Small intestine (tissue), 7 donors: Measurements from ENCODE around the gene DEK. TPM values are rescaled to one million over a fixed set of nuclear protein-coding genes. Genes with fewer than 3 reads are reported as not detected.
"Not testable (repeated sequence)": the region's sequence is repeated elsewhere in the genome, so short reads cannot be mapped to it uniquely, and the experiment has no call there.

Experiments used
- DNase-seq, 2 donors: peaks; one replicate each; pipeline versions ENCODE4 v3.0.0 to v3.0.0-alpha.2; 2013
- FAIRE-seq: peaks from 2 replicates; lab custom pipeline; 2012; peaks lifted over from hg19 to GRCh38; lab: Jason Lieb, UNC
- H3K27ac ChIP-seq, 3 donors: one replicate each; pipeline ENCODE4 v1.5.1; 2013; ENCODE audit warnings: low read length in 2 of 3, mild to moderate bottlenecking in 2 of 3, control low read depth in 1 of 3, inconsistent platforms in 1 of 3, low read depth in 1 of 3, moderate library complexity in 1 of 3
- H3K27me3 ChIP-seq, 3 donors: one replicate each; pipeline ENCODE4 v1.6.1; 2013; ENCODE audit warnings: low read length in 3 of 3, inconsistent platforms in 1 of 3; ENCODE audit not compliant: control insufficient read depth in 3 of 3, insufficient read depth in 3 of 3
- H3K36me3 ChIP-seq, 3 donors: one replicate each; pipeline ENCODE4 v1.6.1; 2013; ENCODE audit warnings: low read length in 3 of 3, inconsistent platforms in 1 of 3, low read depth in 1 of 3, mild to moderate bottlenecking in 1 of 3, moderate library complexity in 1 of 3; ENCODE audit not compliant: control insufficient read depth in 3 of 3, insufficient read depth in 2 of 3
- H3K4me1 ChIP-seq, 3 donors: one replicate each; pipeline ENCODE4 v1.6.1; 2013; ENCODE audit warnings: low read length in 2 of 3, inconsistent platforms in 1 of 3, low read depth in 1 of 3, mild to moderate bottlenecking in 1 of 3, moderate library complexity in 1 of 3; ENCODE audit not compliant: control insufficient read depth in 3 of 3, insufficient read depth in 2 of 3
- H3K4me3 ChIP-seq, 3 donors: one replicate each; pipeline ENCODE4 v1.5.1; 2013; ENCODE audit warnings: low read length in 3 of 3, control low read depth in 1 of 3, inconsistent platforms in 1 of 3, low read depth in 1 of 3, mild to moderate bottlenecking in 1 of 3, moderate library complexity in 1 of 3
- H3K9me3 ChIP-seq, 2 donors: one replicate each; pipeline ENCODE4 v1.6.1; 2013; ENCODE audit warnings: low read depth in 1 of 2, low read length in 1 of 2; ENCODE audit not compliant: control insufficient read depth in 2 of 2, insufficient read depth in 1 of 2
- WGBS, 3 donors: extraction: QIAGEN DNeasy Blood & Tissue Kit; methylation state at CpG; one replicate each; pipeline ENCODE4 v1.1.7; 2013; 5-methylcytosine and 5-hydroxymethylcytosine counted together
- polyA plus RNA-seq, 4 donors: library from polyadenylated mRNA; stranded (reverse) in 3 of 4; unstranded in 1 of 4; fragments of 200-250 nt in 3 of 4; fragments of 120-200 nt in 1 of 4; gene quantifications; one replicate each; pipeline versions ENCODE4 v1.2.1 to v1.2.3, GENCODE V29; 2013
- donor health status: healthy with polysubstance abuse.
- donor health status: control.
- donor health status: control.
- donor health status: Bipolar disorder and iron deficiency.
- donor health status: healthy.

Gene DEK
- polyA plus RNA-seq, 4 donors: 55.7 to 113 (median 69.2) TPM

DNA sequence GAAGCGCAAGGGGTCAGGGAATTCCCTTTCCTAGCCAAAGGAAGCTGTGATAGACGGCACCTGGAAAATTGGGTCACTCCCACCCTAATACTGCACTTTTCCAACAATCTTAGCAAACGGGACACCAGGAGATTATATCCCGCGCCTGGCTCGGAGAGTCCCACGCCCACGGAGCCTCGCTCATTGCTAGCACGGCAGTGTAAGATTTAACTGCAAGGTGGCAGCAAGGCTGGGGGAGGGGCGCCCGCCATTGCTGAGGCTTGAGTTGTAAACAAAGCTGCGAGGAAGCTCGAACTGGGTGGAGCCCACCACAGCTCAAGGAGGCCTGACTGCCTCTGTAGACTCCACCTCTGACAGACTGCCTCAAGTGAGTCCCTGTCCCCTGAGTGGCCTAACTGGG is 35.7 kb downstream of the DEK start:
- not testable (repeated sequence) for H3K4me1 ChIP-seq, H3K4me3 ChIP-seq, H3K27me3 ChIP-seq, FAIRE-seq, H3K27ac ChIP-seq, DNase-seq
- Histone ChIP-seq H3K9me3 (peaks cover 2 to 17% of the 10 kb centered on the region in 2 donors), H3K36me3 (peaks cover 11 to 18% (median 12%) of the 10 kb centered on the region in 3 donors)
- WGBS, 3 donors: 95 to 97% (median 96%) methylated on average over 14 of the region's 14 CpGs

DNA sequence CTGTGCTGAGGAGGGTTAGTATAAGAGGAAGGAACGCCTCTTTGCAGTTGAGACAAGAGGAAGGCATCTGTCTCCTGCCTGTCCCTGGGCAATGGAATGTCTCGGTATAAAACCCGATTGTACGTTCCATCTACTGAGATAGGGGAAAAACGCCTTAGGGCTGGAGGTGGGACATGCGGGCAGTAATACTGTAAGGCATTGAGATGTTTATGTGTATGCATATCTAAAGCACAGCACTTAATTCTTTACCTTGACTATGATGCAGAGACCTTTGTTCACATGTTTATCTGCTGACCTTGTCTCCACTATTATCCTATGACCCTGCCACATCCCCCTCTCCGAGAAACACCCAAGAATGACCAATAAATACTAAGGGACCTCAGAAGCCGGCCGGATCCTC is 37.2 kb downstream of the DEK start:
- 95 to 97% (median 97%) methylated on average over 7 to 9 of the region's 9 CpGs for WGBS, 3 donors
- DNase-seq, H3K4me1 ChIP-seq, FAIRE-seq, H3K27me3 ChIP-seq, H3K4me3 ChIP-seq, H3K27ac ChIP-seq: not testable (repeated sequence)
- Histone ChIP-seq H3K36me3 (peaks cover 11 to 18% (median 12%) of the 10 kb centered on the region in 3 donors), H3K9me3 (peaks cover 2 to 17% of the 10 kb centered on the region in 2 donors)

GRCh38 chr6:18226451-18227105 is 37.8 kb downstream of the DEK start:
- Histone ChIP-seq H3K36me3 (peaks cover 10 to 18% (median 13%) of the 10 kb centered on the region in 3 donors), H3K9me3 (peaks cover 2 to 14% of the 10 kb centered on the region in 2 donors)
- WGBS, 3 donors: 86 to 97% (median 93%) methylated on average over 5 of the region's 5 CpGs
- not testable (repeated sequence) for H3K4me1 ChIP-seq, H3K27me3 ChIP-seq, DNase-seq, H3K27ac ChIP-seq, H3K4me3 ChIP-seq, FAIRE-seq

- Histone ChIP-seq H3K27me3 (no peaks in the 10 kb centered on the region), H3K9me3 (no peaks in the 10 kb centered on the region), H3K4me1 (no peaks in the 10 kb centered on the region), H3K4me3 (no peak overlapping the region), H3K36me3 (peaks cover 1 to 11% (median 4%) of the 10 kb centered on the region in 3 donors), H3K27ac (no peak overlapping the region)
- FAIRE-seq (no peak), DNase-seq (no peak)
- 94 to 95% (median 95%) methylated on average over 4 of the region's 4 CpGs for WGBS, 3 donors
Measured at GRCh38 chr6:18221288-18221615, 43.1 kb downstream of the DEK start.

DNA sequence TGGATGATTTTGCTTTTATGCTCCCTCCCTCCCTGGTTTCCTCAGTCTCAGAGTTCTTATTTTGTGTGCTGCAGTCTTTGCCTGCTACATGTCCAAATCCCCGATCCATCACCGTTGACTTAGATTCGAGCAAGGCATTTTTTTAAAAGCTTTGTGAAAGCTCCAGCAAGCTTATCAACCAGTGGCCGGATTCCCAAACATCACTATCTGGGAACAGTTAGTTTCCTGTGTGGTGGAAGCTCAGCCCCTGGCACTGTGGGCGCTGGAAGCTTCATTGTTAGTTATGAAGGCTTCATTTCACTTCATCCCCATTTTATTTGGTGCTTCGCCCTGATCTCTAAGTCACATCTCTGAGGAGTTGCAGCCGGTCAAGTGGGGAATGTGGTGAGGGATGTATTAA is 44.7 kb downstream of the DEK start:
- Histone ChIP-seq H3K36me3 (peaks cover 1 to 20% (median 8%) of the 10 kb centered on the region in 3 donors), H3K4me3 (no peak overlapping the region), H3K9me3 (no peaks in the 10 kb centered on the region), H3K27me3 (no peaks in the 10 kb centered on the region), H3K27ac (no peak overlapping the region), H3K4me1 (no peaks in the 10 kb centered on the region)
- FAIRE-seq (no peak), DNase-seq (no peak)
- 78 to 86% (median 80%) methylated on average over 7 of the region's 7 CpGs for WGBS, 3 donors

- 91 to 97% (median 92%) methylated on average over 3 of the region's 3 CpGs for WGBS, 3 donors
- Histone ChIP-seq H3K27ac (no peak overlapping the region), H3K27me3 (no peaks in the 10 kb centered on the region), H3K4me3 (no peak overlapping the region), H3K9me3 (no peaks in the 10 kb centered on the region), H3K4me1 (no peaks in the 10 kb centered on the region), H3K36me3 (peaks cover 1 to 24% (median 8%) of the 10 kb centered on the region in 3 donors)
- FAIRE-seq (no peak), DNase-seq (no peak)
Measured at GRCh38 chr6:18218233-18218632, 46.1 kb downstream of the DEK start.

- Histone ChIP-seq H3K36me3 (peaks cover 0 to 26% (median 8%) of the 10 kb centered on the region in 3 donors), H3K27ac (no peak overlapping the region), H3K9me3 (no peaks in the 10 kb centered on the region), H3K27me3 (no peaks in the 10 kb centered on the region), H3K4me1 (no peaks in the 10 kb centered on the region), H3K4me3 (no peak overlapping the region)
- 72 to 89% (median 81%) methylated on average over 7 of the region's 7 CpGs for WGBS, 3 donors
- DNase-seq (no peak), FAIRE-seq (no peak)
Measured at GRCh38 chr6:18216411-18216810, 47.9 kb downstream of the DEK start.

DNA sequence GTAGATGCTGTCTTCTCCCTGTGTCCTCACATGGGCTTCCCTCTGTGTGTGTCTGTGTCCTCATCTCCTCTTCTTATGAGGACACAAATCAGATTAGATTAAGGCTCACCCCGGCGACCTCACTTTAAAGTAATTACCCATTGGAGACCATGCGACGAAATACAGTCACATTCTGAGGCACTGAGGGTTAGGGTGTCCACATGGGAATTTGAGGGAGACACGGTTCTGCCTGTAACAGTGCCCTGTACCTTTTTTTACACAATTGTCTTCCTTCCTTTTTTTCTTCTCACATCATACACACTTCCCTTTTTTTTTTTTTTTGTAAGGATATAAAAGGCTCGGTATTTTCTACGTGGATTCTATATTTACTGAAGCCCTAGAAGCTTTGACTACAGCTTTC is 48.9 kb downstream of the DEK start:
- H3K27ac ChIP-seq: no peak overlapping the region
- peaks cover 0 to 28% (median 8%) of the 10 kb centered on the region in 3 donors for H3K36me3 ChIP-seq
- H3K27me3 ChIP-seq: no peaks in the 10 kb centered on the region
- FAIRE-seq (no peak), DNase-seq (no peak)
- 70 to 85% (median 83%) methylated on average over 7 of the region's 7 CpGs for WGBS, 3 donors
- no peaks in the 10 kb centered on the region for H3K9me3 ChIP-seq
- no peak overlapping the region for H3K4me3 ChIP-seq
- no peaks in the 10 kb centered on the region for H3K4me1 ChIP-seq

DNA sequence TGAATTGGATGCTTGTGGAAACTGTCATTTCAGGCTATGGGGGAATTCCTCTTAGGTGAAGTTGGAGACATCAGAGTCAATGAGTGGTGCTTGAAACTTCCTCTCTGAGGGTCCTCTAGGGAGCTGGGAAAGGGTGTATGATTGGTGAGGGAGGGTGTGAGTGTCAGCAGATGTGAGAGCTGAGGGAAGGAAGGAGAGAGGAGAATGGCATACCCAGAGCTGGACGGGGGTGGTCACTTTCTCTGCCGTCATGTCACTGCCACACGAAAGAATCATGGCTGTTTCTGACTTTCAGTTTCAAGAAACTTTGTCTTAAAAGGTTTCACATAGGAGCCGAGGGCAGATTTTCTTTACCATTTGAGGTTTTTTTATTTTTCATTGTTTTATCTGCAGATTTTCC is 50.3 kb downstream of the DEK start:
- DNase-seq (no peak), FAIRE-seq (no peak)
- Histone ChIP-seq H3K36me3 (peaks cover 2 to 28% (median 10%) of the 10 kb centered on the region in 3 donors), H3K27ac (no peak overlapping the region), H3K4me3 (no peak overlapping the region), H3K4me1 (peaks cover 0 to 2% (median 0%) of the 10 kb centered on the region in 3 donors), H3K27me3 (no peaks in the 10 kb centered on the region), H3K9me3 (no peaks in the 10 kb centered on the region)
- 54 to 75% (median 67%) methylated on average over 4 of the region's 4 CpGs for WGBS, 3 donors
